ENCODE data around the gene ECM2.

Gene ECM2

DNA sequence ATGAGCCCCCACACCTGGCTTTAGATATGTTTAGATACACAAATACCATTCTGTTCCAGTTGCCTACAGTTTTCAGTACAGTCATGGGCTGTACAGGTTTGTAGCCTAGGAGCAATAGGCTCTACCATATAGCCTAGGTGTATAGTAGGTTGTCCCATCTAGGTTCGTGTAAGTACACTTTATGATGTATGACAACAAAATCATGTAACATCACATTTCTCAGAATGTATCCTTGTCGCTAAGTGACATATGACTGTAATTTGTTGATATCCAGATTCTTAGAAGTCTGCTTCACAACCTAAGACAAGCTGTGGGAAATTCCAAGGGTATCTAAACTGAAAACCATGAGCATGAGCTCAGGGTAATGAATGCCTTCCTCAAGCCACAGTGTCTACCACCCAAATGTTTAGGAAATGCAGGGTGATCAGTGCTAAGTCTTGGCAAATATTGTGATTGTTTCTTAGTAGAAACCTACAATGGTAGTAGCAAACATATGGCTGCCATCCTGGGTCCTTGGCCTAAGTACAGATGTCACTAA is 8.4 kb downstream of the ECM2 start:
- DNase-seq: no peak

DNA sequence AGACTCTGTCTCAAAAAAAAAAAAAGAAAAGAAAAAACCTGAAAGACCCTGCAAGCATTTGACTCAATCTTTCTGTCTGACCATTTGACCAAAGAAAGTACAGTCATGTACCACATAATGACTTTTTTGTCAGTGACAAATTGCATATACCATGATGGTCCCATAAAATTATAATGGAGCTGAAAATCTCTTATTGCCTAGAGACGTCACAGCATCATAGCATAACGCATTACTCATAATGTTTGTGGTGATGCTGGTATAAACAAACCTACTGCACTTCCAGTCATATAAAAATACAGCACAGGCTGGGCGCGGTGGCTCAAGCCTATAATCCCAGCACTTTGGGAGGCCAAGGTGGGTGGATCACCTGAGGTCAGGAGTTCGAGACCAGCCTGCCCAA is 10.5 kb downstream of the ECM2 start:
- no peak for DNase-seq

DNA sequence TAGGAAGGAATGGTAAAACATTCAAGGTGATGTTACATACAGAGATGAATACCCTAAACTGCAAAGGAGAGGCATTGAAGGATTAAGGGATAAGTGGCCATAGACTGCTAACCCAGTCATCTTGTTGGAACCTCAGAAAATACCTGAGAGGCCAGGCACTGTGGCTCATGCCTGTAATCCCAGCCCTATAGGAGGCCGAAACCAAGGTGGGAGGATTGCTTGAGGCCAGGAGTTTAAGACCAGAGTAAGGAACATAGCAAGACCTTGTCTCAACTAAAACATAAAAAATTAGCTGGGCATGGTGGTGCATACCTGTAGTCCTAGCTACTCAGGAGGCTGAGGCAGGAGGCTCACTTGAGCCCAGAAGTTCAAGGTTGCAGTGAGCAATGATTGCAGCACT is 10.9 kb downstream of the ECM2 start:
- DNase-seq: no peak

DNA sequence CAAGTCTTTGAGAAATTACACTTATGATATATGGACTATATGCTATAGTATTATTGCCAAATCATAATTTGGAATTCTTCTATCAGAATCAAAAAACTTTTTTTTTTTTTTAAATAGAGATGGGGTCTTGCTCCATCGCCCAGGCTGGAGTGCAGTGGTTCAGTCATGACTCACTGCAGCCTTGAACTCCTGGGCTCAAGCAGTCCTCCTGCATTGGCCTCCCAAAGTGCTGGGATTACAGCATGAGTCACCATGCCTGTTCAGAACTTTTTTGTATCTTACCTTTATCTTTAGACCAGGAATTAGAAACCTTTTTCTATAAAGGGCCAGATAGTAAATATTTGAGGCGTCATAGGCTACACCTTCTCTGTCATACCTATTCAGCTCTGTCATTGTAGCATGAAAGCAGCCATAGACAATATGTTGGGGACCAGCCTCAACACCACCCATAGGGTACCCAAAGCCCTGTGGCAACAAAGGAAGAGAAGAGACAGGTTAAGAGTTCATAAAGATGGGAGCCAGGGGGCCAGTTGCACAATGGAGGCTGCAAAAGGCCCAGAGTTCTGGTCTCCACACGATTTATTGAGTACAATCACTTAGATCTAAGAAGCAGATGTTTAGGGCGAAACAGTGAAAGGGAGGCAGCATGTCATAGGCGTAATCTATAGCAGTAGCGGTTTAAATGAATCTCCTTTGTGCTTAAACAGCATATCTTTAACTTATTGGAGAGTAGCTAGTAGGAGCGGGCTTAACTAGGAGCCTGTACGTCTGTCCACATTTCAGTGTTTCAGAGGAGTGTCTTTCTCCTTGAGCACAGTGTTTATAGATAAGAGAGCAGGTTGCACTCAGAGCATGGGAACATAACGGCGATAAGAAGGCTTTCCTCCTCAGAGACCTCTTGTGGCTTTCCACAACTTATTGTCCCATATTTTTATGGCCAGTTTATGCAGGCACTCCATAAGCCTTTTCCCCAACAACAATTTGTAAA is 12.5 kb downstream of the ECM2 start:
- no peak for DNase-seq

DNA sequence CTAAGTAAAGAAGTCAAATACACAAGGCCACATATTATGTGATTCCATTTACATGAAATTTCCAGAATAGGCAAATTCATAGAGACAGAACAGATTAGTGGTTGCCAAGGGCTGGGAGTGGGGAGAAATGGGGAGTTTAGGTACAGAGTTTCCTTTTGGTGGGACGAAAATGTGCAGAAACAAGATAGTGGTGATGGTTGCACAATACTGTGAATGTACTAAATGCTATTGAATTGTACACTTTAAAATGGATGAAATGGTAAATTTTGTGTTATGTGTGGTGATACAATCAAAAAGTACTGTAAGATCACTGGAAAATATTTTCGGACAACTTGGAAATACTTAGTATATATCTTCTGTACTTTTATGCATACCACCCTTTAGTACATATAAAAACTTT is 15.0 kb downstream of the ECM2 start:
- DNase-seq: no peak

DNA sequence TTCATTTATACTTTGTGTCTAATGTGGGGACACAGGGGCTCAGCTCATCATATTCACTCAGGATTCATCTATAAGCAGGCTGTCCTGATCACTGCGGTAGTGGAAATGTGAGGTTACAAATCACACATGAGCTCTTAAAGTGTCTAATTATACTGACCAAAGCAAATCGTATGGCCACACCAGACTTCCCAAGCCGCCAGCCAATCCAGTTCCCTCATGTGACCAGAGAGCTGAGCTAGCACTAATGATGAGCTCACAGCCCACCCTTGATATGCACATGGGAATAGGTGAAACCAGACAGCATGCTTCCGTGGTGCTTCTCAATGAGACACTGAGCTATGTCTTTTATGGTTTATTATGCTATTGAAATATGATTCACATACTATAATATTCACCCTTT is 17.6 kb downstream of the ECM2 start:
- no peak for DNase-seq

DNA sequence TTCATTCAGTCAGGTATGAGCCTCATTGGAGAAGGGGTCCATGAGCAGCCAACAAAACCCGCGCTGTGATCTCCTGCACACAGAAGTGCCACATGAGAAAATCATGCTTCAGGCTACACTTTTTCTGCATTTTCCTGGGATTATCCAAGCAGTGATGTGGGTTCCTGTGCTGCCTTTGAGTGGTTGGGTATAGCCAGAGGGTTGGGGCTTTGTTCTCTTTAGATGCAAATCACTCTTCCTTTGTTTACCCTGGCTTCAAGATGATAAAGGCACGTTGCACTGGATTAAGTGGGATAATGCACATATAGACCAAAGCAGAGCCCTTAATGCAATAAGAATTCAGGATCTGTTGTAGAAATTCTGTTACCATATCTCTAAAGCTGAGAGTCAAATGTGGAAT is 18.7 kb downstream of the ECM2 start:
- no peak for DNase-seq

DNA sequence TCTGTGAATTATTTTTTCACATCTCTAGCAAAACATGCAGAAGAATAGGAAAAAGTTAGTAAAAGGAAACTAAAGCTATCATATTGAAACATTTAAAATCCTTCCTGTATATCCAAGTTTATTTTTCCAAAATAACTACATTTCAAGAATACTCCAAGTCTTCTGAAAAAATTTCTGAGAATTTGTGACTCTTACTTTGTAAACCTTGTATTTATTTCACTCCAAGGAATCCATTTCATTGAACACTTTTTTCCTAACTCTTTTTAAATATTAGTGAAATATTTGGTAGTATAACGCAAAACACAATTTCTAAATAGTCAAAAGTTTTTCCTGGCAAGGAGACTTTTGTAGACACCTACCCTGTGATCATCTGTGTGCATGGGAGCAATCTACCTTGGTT is 19.3 kb downstream of the ECM2 start:
- no peak for DNase-seq

DNA sequence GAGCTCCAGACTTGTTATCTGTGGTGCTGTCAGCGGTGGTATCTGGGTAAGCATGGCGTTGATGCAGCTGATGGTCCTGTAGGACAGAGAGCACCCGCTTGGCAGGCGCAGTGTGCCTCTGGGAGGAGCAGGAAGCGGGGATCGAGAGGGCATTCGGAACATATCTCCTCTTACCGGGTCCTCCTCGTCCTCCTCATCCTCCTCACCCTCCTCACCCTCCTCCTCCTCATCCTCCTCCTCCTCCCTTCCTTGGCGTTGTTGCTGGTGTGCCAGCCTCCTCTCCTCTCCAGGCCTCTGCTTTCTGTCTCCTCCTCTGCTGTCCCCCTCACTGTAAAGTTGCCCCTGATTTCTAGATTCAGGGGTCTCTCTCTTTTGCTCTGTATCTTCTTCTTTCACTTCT is 21.2 kb downstream of the ECM2 start:
- no peak for DNase-seq

DNA sequence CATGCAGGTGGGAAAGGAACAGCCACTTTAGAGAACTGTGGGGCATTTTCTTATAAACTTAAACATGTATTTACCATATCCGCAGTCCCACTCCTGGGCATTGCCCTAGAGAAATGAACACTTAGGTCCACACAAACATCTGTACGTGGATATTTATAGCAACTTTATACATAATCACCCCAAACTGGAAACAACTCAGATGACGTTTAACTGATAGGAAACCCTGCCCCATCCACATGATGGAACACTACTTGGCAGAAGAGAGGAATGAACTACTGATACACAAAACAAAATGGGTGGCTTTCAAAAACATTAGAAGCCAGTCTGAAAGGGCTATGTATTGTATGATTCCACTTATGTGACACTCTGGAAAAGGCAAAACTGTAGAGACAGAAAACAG is 22.4 kb downstream of the ECM2 start:
- no peak for DNase-seq

DNA sequence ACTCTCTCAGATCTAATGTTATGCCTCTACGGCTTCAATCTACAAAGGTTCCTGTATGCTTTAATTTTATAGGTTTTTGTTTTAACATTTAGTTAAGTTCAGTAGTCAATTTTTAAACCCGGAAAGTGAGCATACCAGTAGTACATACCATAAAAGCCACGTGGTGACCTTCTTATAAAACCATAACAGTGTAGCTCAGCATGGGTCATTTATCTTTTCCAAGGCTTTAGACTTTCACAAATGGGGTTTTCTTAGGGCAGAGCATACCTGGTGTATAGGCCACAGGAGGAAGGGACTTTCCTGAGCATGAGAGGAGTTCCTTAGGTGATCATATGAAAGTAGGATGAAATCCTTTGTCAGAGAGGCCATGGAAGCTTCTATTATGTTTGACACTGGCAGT is 23.2 kb downstream of the ECM2 start:
- DNase-seq: no peak

DNA sequence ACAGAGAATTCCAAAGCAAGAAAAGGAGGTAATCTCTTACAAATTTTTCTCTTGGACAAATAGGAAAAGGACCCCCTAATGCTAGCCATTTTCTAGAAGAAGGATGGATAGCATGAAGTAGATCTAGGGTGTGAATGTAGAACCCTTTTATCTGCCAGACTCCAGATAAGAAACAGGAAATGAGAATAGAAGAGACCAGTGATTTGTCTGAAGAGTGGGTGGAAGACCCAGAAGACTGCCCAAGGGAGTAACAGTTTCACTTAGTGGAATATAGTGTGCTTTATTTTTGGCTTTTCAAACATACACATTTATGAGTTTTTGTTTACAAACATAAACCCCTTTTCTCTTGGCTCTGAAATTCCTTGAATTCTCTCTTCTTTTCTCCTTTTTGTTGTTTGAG is 25.0 kb downstream of the ECM2 start:
- DNase-seq: no peak

DNA sequence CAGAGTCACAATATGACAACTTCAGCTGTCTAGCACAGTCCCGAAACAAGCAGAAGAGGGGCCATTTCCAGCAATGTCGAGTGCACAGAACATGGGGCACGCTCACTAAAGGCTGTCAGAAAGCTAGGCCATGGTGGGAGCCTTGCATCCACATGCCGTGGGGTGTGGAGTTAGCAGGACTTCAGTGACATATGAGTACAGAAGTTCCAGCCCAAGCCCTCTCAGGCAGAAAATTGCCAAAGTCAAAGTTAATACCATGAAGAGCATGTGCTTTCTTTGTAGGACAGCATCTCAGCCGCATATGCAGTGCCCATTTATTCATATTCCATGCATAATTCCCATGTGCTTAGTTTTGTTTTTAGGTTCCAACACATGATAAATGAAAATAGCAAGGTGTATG is 26.7 kb downstream of the ECM2 start:
- DNase-seq: no peak

DNA sequence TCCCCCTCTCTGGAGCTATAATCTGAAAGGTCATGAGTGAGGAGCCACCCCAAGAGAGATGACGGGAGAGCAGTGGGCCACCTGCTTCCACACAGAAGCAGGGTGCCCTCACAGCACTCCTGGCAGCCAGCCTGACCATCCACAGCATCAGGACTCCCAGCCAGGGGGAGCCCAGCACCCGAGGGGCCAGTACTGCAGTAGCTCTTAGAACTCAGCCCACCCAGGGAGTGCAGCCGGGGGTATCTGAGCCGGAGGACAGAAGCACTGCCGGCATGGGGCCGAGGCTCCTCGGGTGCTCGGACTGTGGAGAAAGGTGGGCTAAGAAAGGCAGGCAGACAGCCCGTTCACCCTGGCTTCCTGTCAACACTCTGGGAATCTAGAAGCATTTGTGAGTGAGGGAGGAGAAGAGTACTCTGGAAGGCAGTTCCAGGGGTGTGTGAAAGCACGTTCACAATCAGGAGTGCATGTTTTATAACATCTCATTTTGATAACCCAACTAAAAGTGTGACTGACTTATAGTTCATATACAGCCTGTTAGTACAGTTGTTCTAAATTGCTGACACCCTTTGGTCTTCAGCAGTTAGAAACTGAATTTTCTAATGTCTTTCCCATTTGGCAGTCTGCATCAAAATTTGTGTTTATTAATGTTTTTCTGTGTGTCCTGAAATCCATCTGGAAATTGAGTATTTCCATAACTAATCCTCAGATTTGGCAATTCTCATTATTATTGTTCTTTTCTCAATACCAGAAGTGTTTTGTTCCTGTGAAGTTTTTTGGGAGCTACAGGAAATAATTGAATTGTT is 27.6 kb downstream of the ECM2 start:
- no peak for DNase-seq

DNA sequence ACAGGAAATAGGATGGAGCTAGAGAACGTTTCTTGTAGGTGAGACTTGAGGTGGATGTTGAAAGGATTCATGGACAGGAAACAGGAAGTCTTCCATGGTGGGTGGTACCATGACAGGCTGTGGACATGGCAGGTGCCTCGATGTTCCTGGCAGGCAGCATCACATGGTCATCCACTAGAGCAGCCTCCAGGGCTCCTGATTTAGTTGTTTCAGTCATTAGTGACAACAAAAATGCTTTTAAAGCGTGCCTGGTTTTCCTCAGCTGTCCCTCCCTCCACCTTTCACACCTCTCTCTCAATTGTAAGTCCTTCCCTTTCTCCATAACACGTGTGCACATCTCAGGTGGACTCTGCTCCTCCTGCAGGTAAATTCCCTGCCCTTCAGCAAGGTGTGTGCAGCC is 28.3 kb downstream of the ECM2 start:
- DNase-seq: no peak

DNA sequence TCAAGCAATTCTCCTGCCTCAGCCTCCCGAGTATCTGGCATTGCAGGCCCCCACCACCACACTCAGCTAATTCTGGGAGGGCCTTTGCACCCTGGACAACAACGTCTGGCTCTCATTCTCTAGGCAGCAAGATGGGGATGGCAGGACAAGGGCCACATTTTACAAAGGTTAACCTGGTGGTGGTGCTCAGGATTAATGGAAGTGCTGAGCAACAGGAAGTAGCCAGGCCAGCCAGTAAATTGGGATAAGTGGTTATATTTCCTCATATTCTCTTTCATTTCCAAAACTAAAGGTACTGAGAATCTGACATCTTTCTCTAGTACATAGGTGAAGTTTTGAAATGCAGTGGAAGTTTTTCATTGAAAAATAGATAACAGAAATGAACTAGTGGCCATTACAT is 28.8 kb downstream of the ECM2 start:
- no peak for DNase-seq

DNA sequence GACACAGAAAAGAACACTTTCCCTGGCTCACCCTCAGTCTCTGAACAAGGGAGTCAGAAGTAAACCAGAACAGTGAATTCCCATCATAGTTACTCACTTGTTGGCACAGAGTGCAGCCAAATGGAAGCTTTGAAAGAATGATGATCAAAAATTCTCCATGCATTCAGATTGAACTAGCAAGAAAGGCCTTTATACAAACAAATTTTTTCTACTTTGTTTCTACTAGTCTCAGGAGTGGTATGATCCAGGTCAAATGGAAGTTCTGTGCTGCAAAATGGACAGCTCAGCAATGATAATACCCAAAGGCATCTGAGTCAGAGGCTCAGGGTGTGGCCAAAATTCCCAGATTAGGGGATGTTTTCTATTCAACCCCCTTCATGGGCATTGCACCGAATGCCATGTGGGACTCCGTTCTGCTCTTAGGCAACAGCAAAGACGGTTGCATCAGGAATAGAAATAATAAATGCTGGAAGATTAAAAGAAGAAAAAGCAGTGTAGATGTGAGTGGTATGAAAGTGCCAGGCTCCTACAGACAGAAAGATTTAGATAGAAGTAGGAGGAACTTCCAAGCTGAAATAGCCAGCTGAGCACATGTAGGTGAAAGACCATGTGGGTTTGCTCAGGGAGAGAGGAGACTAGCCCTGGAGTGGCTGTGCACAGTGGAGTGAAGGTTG is 29.5 kb downstream of the ECM2 start:
- no peak for DNase-seq

DNA sequence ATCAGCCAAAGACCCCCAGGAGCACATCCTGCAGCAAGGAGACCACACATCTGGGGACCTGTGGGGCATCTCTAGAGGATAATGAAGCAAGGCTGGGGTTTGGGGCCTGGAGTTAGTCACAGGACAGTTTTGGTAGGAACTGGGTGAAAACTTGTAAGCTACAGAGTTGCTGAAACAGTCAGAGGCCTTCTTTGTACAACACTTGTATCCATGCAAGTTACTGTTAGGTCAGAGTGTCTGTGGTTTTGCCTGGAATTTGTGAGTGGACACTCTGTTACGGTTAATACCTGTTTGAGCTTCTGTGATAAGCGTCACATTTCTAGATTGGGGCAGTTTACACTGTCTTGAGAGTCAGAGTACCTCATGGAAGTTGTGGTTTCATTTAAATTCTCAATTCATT is 30.9 kb downstream of the ECM2 start:
- no peak for DNase-seq

DNA sequence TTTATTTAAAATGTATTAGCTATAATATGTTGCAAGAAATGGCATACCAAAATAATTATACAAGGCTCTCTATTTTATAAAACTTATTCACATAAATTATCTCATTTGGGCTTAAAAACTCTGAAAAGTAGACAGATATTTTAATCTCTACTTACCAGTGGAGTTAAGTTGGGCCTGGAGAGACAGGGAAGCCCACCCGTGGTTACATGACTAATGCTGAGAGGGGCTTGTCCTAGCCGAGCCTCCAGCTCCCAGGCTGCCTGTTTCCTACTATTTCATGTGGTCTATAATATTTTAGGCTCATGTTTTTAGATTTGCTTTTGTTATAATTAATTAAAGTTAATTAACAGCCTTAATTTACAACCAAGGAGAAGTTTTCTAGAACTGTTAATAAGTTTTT is 32.6 kb downstream of the ECM2 start:
- DNase-seq: no peak

DNA sequence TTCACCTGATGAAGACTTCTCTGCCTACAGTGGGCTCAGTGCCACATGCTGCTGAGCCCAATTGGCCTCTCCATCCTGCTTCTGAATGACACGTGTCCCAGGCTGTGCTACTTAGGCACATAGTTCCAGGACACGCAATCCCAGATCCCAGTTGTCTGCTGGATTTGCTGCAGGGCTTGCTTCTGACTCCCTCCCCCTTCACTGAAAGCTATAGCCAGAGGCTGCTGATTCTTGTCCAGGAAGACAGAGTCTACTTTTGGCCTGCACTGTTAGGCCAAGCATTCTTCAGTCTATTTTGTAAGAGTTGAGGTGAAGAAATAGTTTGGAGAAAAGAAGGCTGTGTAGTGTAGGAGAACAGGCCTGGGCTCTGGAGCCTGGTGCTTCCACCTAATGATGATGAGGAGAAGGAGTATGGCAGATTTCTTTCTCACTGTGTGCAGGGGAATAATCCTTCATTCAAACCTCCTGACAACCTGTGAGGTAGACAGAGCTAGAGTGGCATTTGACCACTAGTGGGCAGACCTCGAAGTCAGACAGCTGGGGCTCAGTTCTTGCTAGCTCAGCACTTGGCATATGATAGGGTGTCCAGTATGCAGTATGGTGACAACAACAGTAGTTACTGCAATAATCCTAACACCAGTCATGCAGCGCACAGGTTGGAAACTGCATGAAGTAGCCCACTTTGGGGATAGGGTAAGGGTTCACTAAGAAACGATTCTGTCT is 34.0 kb downstream of the ECM2 start:
- DNase-seq: peak in 1 of 2 donors; percentile 4

DNA sequence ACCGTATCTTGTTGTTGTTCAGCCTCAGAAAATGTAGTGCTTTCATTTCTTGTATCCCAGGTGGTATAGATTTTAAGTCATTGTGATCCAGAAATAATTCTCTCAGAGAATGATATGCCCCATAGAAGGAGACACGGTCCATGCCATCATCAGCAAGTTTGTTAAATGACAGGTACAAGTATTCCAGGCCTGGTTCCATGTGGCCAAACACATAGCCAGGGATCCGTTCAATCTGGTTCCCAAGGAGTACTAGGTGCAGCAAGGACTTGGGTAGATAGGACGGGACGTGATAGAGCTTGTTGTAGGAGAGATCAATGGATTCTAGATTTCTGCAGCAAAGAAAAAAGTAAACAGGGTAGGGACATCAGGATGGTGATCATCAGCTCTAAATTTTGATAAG is 35.1 kb downstream of the ECM2 start:
- DNase-seq: no peak

DNA sequence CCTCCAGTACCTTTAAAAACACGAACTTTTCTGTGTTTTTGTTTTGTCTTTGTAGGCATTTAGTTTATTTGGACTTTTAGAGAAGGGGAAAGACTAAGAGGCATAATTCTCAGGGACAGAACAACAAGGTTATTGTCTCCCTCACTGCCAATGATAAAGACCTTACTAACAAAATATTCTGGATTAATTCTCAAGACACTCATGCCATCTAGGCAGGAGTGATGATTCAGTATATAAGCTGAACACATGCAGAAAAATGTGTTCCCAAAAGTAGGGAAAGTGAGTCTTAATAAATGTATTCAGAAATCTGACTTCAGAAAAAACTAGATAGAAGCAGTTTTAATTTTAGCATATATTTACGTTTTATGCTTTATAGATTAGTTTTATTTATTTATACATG is 36.1 kb downstream of the ECM2 start:
- no peak for DNase-seq
